Nephron (organoid): Measurements from ENCODE around the gene MICAL3.

Experiments
- H3K27ac Mint-ChIP-seq, 3 experiments: 2 replicates each; pipeline ENCODE4 v1.8.0; 2020; ENCODE audit warnings: mixed read lengths in 3 of 3, mild to moderate bottlenecking in 2 of 3, moderate library complexity in 1 of 3
- H3K27me3 Mint-ChIP-seq: 2 replicates; pipeline ENCODE4 v1.8.0; 2021; ENCODE audit warnings: low read depth, mild to moderate bottlenecking, moderate library complexity, mixed read lengths
- H3K36me3 Mint-ChIP-seq: 2 replicates; pipeline ENCODE4 v1.8.0; 2020; ENCODE audit warnings: low read depth, mixed read lengths
- H3K4me1 Mint-ChIP-seq: 2 replicates; pipeline ENCODE4 v1.8.0; 2020; ENCODE audit warnings: mixed read lengths
- H3K4me3 Mint-ChIP-seq, 3 experiments: 2 replicates each; pipeline ENCODE4 v1.8.0; 2020; ENCODE audit warnings: mild to moderate bottlenecking in 3 of 3, mixed read lengths in 3 of 3, moderate library complexity in 2 of 3
- H3K9me3 Mint-ChIP-seq: 2 replicates; pipeline ENCODE4 v1.8.0; 2020; ENCODE audit warnings: mixed read lengths
- CTCF ChIP-seq, 3 experiments: fragments of 200-600 bp; sonication (generic); IDR thresholded peaks; one replicate each; pipeline ENCODE4 v1.5.0; 2021; ENCODE audit warnings: antibody characterized with exemption in 3 of 3; ENCODE audit not compliant: unreplicated experiment in 3 of 3

MICAL3 gene

GRCh38 chr22:17915188-17915587 is 109.2 kb downstream of the MICAL3 start:
- no peaks in the 10 kb centered on the region for H3K27me3 Mint-ChIP-seq
- no peak for TF ChIP-seq CTCF (IDR thresholded peaks at IDR 0.05; ENCODE audit: unreplicated experiment in 3 of 3)
- no peaks in the 10 kb centered on the region for H3K36me3 Mint-ChIP-seq
- no peaks in the 10 kb centered on the region for H3K9me3 Mint-ChIP-seq
- peaks cover 56% of the 10 kb centered on the region for H3K4me1 Mint-ChIP-seq
- no peak overlapping the region for H3K4me3 Mint-ChIP-seq
- no peak overlapping the region for H3K27ac Mint-ChIP-seq

- peaks cover 56% of the 10 kb centered on the region for H3K4me1 Mint-ChIP-seq
- no peaks in the 10 kb centered on the region for H3K36me3 Mint-ChIP-seq
- H3K27me3 Mint-ChIP-seq: no peaks in the 10 kb centered on the region
- H3K4me3 Mint-ChIP-seq: no peak overlapping the region
- H3K9me3 Mint-ChIP-seq: no peaks in the 10 kb centered on the region
- H3K27ac Mint-ChIP-seq: peak overlapping the region in 2 of 3 experiments; percentile 63 to 73
- TF ChIP-seq CTCF (IDR thresholded peaks at IDR 0.05; ENCODE audit: unreplicated experiment in 3 of 3): no peak
Observed at GRCh38 chr22:17914474-17914873, 109.9 kb downstream of the MICAL3 start.

- Mint-ChIP-seq H3K36me3 (no peaks in the 10 kb centered on the region), H3K27me3 (no peaks in the 10 kb centered on the region)
Observed at GRCh38 chr22:17913801-17914347, 110.5 kb downstream of the MICAL3 start.

GRCh38 chr22:17912945-17913721 is 111.2 kb downstream of the MICAL3 start:
- Mint-ChIP-seq H3K27me3 (no peaks in the 10 kb centered on the region), H3K4me3 (peak overlapping the region in 1 of 3 experiments; percentile 50), H3K4me1 (peaks cover 60% of the 10 kb centered on the region), H3K9me3 (no peaks in the 10 kb centered on the region), H3K27ac (peak overlapping the region; percentile 63 to 79 (median 65)), H3K36me3 (no peaks in the 10 kb centered on the region)
- no peak for TF ChIP-seq CTCF (IDR thresholded peaks at IDR 0.05; ENCODE audit: unreplicated experiment in 3 of 3)

More at GRCh38 chr22:17913801-17914347, 110.5 kb downstream of the MICAL3 start:
- Mint-ChIP-seq H3K27ac (peak overlapping the region; percentile 63 to 73 (median 65)), H3K4me1 (peaks cover 55% of the 10 kb centered on the region), H3K4me3 (peak overlapping the region in 1 of 3 experiments; percentile 12), H3K9me3 (no peaks in the 10 kb centered on the region)
- no peak for TF ChIP-seq CTCF (IDR thresholded peaks at IDR 0.05; ENCODE audit: unreplicated experiment in 3 of 3)

GRCh38 chr22:17911887-17912286 is 112.5 kb downstream of the MICAL3 start:
- Mint-ChIP-seq H3K36me3 (peaks cover under 1% of the 10 kb centered on the region), H3K27ac (peak overlapping the region; percentile 82 to 92 (median 87)), H3K4me1 (peaks cover 70% of the 10 kb centered on the region), H3K27me3 (peaks cover 3% of the 10 kb centered on the region), H3K4me3 (no peak overlapping the region), H3K9me3 (no peaks in the 10 kb centered on the region)
- TF ChIP-seq CTCF (IDR thresholded peaks at IDR 0.05; ENCODE audit: unreplicated experiment in 3 of 3): no peak
